SKM-1 (cell line): ENCODE data around the gene SLC22A31.

Source experiments
- DNase-seq: peaks from one replicate; lab custom pipeline; 2025; ENCODE audit not compliant: unreplicated experiment; lab: John Stamatoyannopoulos, UW

Gene SLC22A31

DNA sequence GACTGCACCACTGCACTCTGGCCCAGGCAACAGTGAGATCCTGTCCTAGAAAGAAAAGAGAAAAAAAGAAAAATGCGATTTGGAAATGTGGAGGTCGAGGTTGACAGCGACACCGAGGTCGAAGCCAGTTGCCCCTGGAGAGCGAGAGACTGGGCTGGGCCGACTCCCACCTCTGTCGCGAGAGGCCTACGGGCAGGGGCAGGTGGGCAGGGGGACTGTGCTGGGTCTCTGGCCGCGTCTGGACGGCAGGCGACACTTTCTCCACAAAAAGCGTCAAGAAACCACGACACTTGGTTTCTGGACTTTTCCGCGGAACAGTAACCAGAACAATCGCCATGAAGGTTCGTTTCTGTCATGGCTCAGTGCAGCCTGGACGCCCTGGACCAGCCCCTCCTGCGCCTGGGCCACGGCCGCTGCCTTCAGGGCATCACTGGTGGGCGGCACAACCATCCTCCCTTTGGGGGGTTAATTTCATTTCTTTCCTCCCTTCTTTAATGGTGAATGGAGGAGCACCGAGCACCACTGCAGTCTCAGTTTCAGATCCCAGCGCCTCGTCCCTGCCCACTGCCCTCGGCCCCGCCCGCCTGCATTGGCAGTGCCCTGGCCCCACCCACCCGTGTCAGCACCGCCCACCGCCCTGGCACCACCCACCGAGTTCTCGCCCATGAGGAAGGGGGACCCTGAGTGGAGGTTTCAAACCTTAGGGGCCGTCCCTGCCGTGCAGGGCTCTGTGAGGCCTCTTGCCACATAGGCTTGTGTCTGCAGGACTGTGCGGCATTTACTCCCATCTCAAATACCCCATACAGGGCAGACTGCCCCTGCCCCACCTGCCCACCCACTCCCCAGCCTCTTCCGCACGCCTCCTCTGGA, 47.3 kb downstream of the SLC22A31 start:
- DNase-seq: no peak

DNA sequence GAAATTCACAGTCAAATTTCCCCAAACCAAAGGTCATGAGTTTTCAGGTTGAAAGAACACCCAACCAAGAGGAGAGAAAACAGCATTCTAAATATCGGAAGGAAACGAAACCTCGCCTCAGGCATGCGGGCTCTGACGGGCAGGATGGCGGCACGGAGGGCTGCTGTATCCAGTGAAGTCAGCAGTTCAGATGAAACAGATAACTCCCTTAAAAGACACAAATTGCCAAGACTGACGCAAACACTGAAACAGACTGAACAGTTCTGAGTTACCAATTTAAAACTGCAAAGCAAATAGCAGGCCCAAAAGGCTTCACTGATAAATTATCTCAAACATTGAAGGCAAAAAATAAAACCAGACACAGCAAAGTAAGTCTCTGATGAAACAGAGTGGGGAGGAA, 49.4 kb downstream of the SLC22A31 start:
- DNase-seq: no peak

DNA sequence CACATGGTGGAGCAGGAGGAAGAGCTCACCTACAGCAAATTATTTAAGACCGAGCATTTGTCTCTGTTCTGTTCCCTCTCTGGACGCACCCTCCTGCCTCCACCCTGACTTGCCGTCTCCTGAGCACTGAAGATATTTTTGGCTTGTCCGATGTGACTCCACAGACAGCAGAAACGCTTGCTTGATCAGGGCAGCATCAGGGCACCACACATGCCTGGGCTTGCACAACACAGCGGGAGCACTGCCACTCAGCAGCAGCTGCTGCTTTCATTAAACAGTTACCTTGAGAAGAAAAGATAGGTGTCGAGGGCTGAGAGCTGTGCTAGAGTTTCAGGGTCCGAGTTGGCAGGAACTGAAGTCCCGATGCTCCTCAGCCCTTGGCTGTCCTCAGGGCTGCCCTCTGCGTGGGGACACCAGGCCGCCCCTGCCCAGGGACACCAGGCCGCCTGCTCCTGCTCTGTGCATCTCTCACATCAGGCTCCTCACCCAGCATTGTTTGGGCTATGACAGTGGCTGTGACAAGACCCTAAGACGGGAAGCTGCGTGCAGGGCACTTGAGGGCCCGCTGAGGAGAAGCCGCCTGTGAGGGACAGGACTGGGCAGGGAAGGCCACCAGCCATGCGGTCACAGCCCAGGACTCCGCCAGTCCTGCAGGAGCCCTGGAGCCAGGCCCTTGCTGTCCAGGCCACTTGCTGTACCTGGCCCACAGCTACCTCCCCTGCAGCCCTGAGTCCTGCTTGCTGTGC, 50.1 kb downstream of the SLC22A31 start:
- DNase-seq: no peak

GRCh38 chr16:89149386-89149785, 51.0 kb downstream of the SLC22A31 start:
- no peak for DNase-seq

- DNase-seq: no peak
Observed at GRCh38 chr16:89147085-89147817, 53.1 kb downstream of the SLC22A31 start.

DNA sequence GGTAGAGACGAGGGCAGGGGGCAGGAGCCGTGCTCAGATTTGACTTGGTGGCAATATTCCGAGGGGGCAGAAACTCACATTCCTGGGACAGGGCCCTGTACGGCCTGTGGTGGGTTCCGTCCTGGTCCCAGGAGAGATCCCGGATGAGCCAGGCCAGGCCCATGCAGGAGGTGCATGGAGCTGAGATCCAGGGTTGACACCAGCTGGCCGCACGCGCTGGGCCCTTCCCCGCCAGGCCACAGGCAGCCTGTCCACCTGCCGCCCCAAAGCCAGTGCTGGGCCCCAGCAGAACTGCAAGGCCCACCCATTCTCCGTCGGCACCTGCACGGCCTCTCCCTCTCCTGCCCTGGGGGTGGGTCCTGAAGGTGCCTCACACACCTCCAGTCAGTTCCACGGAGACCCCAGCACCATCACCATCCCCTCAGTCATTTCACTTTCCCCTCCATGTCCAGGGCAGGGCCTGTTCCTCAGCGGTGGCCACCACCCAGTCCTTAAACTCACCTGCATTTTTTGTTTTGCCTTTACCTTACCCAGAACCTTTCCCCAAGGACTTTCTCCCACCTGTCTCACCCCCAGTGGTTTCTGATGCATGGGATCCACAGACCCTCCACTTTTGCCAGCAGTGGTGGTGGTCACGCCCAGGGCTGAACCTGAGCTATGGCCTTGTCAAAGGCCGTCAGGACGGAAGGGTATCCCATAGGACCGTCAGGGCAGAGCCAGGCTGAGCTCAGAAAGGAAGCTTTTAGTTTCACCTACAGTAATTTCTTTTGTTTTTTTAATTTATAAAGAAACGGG, 53.9 kb downstream of the SLC22A31 start:
- DNase-seq: no peak
